ENCODE measurements around the gene GABBR2.

GABBR2 gene

GRCh38 chr9:98324801-98325200 lies 383.9 kb downstream of the GABBR2 start:
- TF ChIP-seq EZH2phosphoT487 (IDR thresholded peaks at IDR 0.05; ENCODE audit: borderline replicate concordance, low read length) (no peak), CTCF (IDR thresholded peaks at IDR 0.05; ENCODE audit: low read depth, low read length, poor library complexity, severe bottlenecking) (no peak)
- Histone ChIP-seq H3K27ac (ENCODE audit: low read depth, low read length) (no peak overlapping the region), H3K79me2 (ENCODE audit: control insufficient read depth, low read length) (no peaks in the 10 kb centered on the region), H3K4me3 (ENCODE audit: low read length) (no peak overlapping the region), H3F3A (ENCODE audit: control insufficient read depth, insufficient read depth) (no peaks in the 10 kb centered on the region), H3K9me2 (replicated peaks; ENCODE audit: control insufficient read depth, low read length) (no peaks in the 10 kb centered on the region), H3K27me3 (ENCODE audit: control insufficient read depth, low read length) (no peaks in the 10 kb centered on the region), H3K4me2 (ENCODE audit: low read length) (no peak overlapping the region), H3K36me3 (ENCODE audit: control insufficient read depth, low read length) (no peaks in the 10 kb centered on the region), H3K9me3 (ENCODE audit: control insufficient read depth, insufficient read depth, low read length) (no peaks in the 10 kb centered on the region), H3K4me1 (ENCODE audit: control insufficient read depth, low read length) (peaks cover 17% of the 10 kb centered on the region), H4K20me1 (ENCODE audit: control insufficient read depth, insufficient read depth, low read depth, low read length) (no peaks in the 10 kb centered on the region)

GRCh38 chr9:98323831-98324135 lies 385.0 kb downstream of the GABBR2 start:
- Histone ChIP-seq H3K36me3 (ENCODE audit: control insufficient read depth, low read length) (no peaks in the 10 kb centered on the region), H3K4me2 (ENCODE audit: low read length) (no peak overlapping the region), H3K27me3 (ENCODE audit: control insufficient read depth, low read length) (no peaks in the 10 kb centered on the region), H3K27ac (ENCODE audit: low read depth, low read length) (no peak overlapping the region), H3K4me3 (ENCODE audit: low read length) (no peak overlapping the region), H3F3A (ENCODE audit: control insufficient read depth, insufficient read depth) (no peaks in the 10 kb centered on the region), H3K9me2 (replicated peaks; ENCODE audit: control insufficient read depth, low read length) (no peaks in the 10 kb centered on the region), H3K9me3 (ENCODE audit: control insufficient read depth, insufficient read depth, low read length) (no peaks in the 10 kb centered on the region), H3K4me1 (ENCODE audit: control insufficient read depth, low read length) (peaks cover 13% of the 10 kb centered on the region), H3K79me2 (ENCODE audit: control insufficient read depth, low read length) (no peaks in the 10 kb centered on the region), H4K20me1 (ENCODE audit: control insufficient read depth, insufficient read depth, low read depth, low read length) (no peaks in the 10 kb centered on the region)
- TF ChIP-seq CTCF (IDR thresholded peaks at IDR 0.05; ENCODE audit: low read depth, low read length, poor library complexity, severe bottlenecking) (no peak), EZH2phosphoT487 (IDR thresholded peaks at IDR 0.05; ENCODE audit: borderline replicate concordance, low read length) (no peak)

- H3K9me3 ChIP-seq (ENCODE audit: control insufficient read depth, insufficient read depth, low read length), result no peaks in the 10 kb centered on the region
- no peak overlapping the region for H3K4me3 ChIP-seq (ENCODE audit: low read length)
- no peaks in the 10 kb centered on the region for H3K9me2 ChIP-seq (replicated peaks; ENCODE audit: control insufficient read depth, low read length)
- peaks cover 8% of the 10 kb centered on the region for H3K4me1 ChIP-seq (ENCODE audit: control insufficient read depth, low read length)
- no peaks in the 10 kb centered on the region for H3K27me3 ChIP-seq (ENCODE audit: control insufficient read depth, low read length)
- H3K36me3 ChIP-seq (ENCODE audit: control insufficient read depth, low read length), result no peaks in the 10 kb centered on the region
- no peak for TF ChIP-seq EZH2phosphoT487 (IDR thresholded peaks at IDR 0.05; ENCODE audit: borderline replicate concordance, low read length)
- no peak for TF ChIP-seq CTCF (IDR thresholded peaks at IDR 0.05; ENCODE audit: low read depth, low read length, poor library complexity, severe bottlenecking)
- H3K4me2 ChIP-seq (ENCODE audit: low read length), result no peak overlapping the region
- H3K27ac ChIP-seq (ENCODE audit: low read depth, low read length), result no peak overlapping the region
- no peaks in the 10 kb centered on the region for H3F3A ChIP-seq (ENCODE audit: control insufficient read depth, insufficient read depth)
- H4K20me1 ChIP-seq (ENCODE audit: control insufficient read depth, insufficient read depth, low read depth, low read length), result no peaks in the 10 kb centered on the region
- H3K79me2 ChIP-seq (ENCODE audit: control insufficient read depth, low read length), result no peaks in the 10 kb centered on the region
Observed at GRCh38 chr9:98323051-98323830, 385.5 kb downstream of the GABBR2 start.
